NCI-H524 treated with DMSO at 0.1 percent for 48 hours (cell line): Measurements from ENCODE around the gene DENND1C.
"Not testable (repeated sequence)": the region's sequence is repeated elsewhere in the genome, so short reads cannot be mapped to it uniquely, and the experiment has no call there.

Source experiments
- DNase-seq: peaks from one replicate; lab custom pipeline; 2025; lab: John Stamatoyannopoulos, UW

DENND1C gene

GRCh38 chr19:6508028-6508771, 26.6 kb upstream of the DENND1C start:
- not testable (repeated sequence) for DNase-seq

- no peak for DNase-seq
Measured at GRCh38 chr19:6503407-6504201, 22.0 kb upstream of the DENND1C start.

DNA sequence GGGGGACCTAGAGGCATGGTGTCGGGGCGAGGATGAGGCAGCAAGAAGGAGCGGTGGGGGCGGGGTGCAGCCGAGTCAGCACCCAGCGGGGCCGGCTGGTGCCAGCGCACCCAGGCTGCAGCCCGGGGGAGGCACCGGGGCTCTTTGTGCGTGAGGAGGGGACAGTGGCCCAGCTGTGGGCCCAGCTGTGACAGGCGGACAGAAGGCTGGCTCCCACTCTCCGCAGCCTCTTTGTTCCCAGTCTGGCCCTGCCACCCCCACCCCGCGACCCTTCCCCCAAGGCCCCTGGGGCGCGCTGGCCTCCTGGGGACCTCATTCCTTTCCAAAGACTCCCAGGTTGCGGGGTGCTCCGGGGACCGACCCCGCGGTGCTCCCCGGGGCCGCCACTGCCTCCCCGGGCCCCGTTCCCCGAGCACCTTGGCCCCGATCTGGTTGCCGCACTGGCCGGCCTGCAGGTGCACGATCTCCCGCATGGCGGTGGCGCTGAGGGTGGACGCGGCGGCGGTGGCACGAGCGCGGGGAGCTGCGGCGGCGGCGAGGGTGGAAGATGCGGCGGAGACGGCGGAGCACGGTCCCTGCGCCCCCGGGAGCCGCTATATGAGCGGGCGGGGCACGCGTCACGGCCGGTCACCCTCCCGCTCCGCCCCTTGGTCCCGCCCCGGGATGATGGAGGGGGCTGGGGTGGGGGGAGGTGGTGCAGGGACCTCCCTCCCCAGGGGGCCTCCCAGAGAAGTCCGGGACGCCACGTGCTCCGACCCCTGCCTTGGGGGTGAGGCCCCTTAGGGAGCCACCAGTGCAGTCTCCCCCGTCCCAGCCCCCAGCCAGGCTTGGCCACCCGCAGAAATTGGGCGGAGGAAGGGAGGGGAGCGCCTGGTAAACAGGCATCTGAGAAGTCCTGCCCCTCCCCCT, 20.4 kb upstream of the DENND1C start, which contains the start of gene TUBB4A:
TUBB4A (minus strand) TSS at position 570 of the 909 bp plus-strand sequence; CDS start at position 473, 97 bp downstream.
- no peak for DNase-seq

DNA sequence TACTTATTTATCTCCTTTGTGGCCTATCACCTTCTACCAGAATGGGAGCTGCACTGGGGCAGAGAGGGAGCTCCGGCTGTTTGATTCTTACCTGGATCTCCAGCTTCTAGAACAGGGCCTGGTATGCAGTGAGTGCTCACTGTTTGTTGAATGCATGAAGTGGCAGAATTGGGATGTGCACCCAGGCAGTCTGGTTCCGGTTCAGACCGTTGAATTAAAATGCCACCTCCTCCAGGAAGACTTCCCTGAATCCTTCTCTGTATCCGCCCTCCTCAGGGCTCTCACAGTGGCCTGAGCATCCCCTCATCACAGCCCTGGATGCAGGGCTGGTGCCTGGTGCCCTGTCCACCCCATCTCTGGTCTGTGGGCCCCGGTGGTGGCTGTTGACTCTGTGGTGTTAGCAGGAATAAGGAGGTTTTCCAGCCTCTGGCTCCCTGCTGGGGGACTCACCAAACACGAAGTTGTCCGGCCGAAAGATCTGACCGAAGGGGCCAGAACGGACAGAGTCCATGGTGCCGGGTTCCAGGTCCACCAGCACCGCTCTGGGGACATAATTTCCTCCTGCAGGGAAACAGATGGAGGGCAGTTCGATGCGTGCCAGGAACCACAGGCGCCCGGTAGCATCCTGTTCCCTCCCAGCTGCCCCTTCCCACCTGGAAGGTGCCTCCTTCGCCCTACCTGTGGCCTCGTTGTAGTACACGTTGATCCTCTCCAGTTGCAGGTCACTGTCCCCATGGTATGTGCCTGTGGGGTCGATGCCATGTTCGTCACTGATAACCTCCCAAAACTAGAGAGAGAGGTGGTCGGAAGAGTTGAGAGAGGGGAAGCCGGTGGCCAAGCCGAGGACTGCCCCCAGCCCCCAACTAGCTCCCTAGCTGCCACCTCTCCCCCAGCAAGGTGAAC, 19.5 kb upstream of the DENND1C start:
- DNase-seq: no peak

GRCh38 chr19:6499052-6499790, 17.6 kb upstream of the DENND1C start:
- no peak for DNase-seq

- no peak for DNase-seq
Measured at GRCh38 chr19:6498294-6499036, 16.9 kb upstream of the DENND1C start.

GRCh38 chr19:6495947-6496346, 14.4 kb upstream of the DENND1C start:
- no peak for DNase-seq

- no peak for DNase-seq
Measured at GRCh38 chr19:6494438-6495036, 12.9 kb upstream of the DENND1C start.

GRCh38 chr19:6491802-6492592, 10.4 kb upstream of the DENND1C start:
- DNase-seq: no peak

DNA sequence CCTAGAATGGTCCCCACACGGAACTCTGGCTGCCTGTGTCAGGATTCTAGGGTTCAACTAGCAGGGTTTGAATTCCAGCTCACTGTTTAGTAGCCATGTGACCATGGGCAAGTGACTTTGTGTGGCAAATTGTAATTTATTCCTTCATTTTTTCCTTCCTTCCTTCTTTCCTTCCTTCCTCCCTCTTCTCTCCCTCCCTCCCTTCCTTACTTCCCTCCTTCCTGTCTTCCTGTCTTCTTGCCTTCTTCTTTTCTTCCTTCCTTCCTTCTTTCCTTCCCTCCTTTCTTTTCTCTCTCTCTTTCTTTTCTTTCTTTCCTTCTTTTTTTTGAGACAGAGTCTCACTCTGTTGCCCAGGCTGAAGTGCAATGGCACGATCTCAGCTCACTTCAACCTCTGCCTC, 8.5 kb upstream of the DENND1C start:
- no peak for DNase-seq

- no peak for DNase-seq
Measured at GRCh38 chr19:6489278-6490061, 7.9 kb upstream of the DENND1C start.

DNA sequence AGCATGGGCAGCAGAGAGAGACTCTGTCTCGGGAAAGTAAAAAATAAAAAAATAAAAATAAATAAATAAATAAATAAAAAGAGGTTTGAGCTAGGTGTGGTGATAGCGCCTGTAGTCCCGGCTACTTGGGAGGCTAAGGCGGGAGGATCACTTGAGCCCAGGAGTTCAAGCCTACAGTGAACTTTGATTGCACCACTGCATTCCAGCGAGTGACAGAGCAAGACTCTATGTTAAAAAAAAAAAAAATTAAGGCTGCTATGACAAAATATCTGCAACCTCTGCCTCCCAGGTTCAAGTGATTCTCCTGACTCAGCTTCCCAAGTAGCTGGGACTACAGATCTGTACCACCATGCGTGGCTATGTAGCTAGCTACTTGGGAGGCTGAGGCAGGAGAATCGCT, 3.2 kb upstream of the DENND1C start:
- no peak for DNase-seq

DNA sequence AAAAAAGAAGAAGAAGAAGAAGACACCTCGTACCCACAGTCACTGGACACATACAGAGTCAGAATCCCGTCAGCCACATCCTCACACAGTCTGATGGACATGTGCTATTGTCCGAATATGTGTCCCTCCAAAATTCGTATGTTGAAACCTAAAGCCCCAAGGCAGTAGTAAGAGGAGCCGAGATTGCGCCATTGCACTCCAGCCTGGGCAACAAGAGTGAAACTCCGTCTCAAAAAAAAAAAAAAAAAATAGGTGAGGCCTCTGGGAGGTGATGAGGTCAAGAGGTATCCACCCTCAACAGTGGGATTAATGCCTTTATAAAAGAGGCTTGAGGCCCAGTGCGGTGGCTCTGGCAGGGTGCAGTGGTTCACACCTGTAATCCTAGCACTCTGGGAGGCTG, 2.6 kb upstream of the DENND1C start:
- no peak for DNase-seq

DNA sequence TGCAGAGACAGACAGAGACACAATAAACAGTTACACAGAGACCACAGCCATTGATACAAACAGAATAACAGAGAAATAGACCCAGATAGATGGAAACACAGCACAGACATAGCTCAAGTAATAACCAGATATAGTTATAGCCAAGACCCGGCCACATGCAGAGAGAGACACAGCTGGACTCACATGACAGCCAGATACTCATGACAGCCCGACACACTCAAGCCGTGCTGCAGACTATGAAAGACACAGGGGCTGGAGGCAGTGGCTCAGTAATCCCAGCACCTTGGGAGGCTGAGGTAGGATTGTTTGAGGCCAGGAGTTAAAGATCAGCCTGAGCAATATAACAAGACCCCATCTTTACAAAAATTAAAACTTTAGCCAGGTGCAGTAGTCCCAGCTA, 1.6 kb upstream of the DENND1C start:
- no peak for DNase-seq

- DNase-seq: no peak
Measured at GRCh38 chr19:6482343-6482686, 728 bp upstream of the DENND1C start.

DNA sequence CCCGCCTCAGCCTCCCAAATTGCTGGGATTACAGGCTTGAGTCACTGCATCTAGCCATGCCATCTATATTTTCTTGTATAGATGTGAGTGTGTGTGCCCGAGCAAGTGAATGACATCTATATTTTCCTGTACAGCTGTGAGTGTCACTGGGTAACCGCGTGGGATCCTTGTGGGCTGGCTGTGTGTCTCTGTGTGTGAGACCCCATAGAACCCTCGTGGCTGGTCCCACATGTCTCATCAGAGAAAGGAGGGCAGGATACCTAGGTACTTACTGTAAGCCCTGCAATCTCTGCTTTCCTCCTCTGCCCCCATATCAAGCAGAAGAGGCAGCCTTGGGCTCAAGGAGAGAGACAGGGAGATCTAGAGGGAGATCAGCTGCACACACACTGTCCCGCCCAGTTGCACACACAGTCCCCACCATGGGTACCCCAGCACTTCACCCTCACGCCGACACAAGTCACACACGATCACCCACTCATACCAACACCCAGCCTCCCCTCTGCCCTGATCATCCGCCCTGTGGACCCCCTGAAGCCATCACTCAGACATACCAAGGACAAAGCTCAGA, 655 bp downstream of the DENND1C start:
- DNase-seq: no peak

- no peak for DNase-seq
Measured at GRCh38 chr19:6479836-6480398, 1.7 kb downstream of the DENND1C start.
